GM21528 (cell line): ENCODE measurements around the gene CDYL.

ENCODE experiments used
- ATAC-seq: cut with Tn5 transposase; IDR thresholded peaks from one replicate; pipeline ENCODE4 v1.9.1; 2021; ENCODE audit warnings: mild to moderate bottlenecking, moderate library complexity; ENCODE audit not compliant: unreplicated experiment, low FRiP score

Gene CDYL

GRCh38 chr6:4903751-4904370 lies 127.7 kb downstream of the CDYL start:
- no peak for ATAC-seq

DNA sequence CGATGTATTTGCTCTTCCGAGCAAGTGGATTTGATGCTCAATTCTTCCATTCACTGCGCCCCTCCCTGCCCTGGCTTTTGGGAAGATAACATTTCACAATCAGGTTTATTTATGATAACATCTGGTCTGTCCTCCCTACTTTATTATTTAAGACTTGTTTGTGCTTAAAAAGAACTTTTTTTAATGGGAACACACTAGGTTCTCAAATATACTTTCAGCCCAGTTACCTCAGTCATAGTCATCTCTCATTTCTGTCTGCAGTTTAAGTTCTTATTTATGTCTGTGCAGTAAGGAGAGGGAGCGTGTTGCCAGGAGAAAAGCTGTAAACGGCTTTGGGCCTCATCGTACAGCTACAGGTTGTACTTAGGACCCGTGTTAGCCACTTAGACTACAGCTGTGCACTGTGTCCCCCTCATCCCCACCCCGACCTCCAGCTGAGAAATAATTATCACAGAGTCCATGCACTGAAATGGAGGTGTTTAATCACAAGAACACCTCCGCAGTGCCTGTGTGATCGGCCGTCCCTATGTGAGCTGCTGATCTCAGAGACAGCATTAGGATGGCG lies 128.3 kb downstream of the CDYL start:
- no peak for ATAC-seq

GRCh38 chr6:4905826-4906225 lies 129.6 kb downstream of the CDYL start:
- ATAC-seq, result no peak

GRCh38 chr6:4906293-4907276 lies 130.4 kb downstream of the CDYL start:
- ATAC-seq, result peak; percentile 46

DNA sequence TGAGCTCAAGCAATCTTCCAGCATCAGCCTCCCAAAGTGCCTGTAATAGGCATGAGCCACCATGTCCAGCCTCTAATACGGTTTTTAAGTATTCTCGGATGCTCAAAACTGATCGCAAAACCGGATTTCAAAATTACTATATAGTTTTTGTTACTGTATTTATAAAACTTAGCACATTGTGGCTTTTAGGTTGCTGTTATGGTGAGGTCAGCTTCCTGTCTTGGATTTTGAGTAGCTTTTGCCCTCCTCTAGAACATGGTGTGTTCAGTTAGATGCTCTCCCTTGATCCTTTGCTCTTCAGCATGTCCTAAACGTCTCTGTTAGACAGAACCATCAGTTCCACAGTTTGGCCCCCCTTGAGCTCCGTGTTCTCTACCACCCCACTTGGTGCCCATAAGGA lies 131.4 kb downstream of the CDYL start:
- peak; percentile 48 for ATAC-seq

GRCh38 chr6:4908062-4908461 lies 131.9 kb downstream of the CDYL start:
- no peak for ATAC-seq

DNA sequence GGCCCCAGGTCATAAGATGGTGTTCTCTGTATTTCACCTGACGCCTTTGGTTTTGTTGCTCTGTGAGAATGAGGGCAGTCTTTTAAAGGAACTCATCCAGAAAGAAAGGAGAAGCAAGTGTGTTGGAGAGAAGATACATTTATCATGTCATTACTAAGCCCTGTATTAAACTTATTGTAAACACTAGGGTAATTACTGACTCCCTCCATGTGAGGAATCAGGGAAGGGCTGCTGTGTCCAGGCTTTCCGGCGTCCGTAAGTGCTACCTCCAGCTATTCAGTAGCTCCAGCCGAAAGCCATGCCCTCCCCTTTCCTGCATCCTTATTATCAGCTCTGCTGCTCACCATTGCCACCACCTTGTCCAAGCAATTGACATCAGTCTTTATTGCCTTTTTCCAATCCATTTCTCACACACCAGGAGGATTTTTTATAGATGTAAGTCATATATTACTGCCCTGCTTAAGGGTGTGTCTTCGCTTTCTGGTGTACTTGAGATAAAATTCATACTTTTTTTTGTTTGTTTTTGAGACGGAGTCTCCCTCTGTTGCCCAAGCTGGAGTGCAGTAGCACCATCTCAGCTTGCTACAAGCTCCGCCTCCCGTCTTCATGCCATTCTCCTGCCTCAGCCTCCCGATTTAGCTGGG lies 133.0 kb downstream of the CDYL start:
- no peak for ATAC-seq

GRCh38 chr6:4910037-4910760 lies 134.0 kb downstream of the CDYL start:
- no peak for ATAC-seq

DNA sequence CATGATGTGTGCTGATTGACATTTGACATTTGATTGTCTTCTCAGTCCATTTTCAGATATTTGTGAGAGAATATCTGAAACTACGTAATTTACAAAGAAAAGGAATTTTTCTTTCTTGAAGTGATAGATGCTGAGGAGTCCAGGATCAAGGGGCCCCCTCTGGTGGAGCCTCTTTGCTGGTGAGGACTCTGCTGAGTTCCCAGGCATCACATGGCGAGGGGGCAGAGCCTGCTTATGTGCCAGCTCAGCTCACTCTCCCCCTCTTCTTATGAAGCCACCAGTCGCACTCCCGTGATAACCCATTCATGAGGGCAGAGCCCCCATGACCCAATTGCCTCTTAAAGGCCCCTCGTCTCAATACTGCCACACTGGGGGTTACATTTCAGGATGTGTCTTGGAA lies 136.4 kb downstream of the CDYL start:
- no peak for ATAC-seq

DNA sequence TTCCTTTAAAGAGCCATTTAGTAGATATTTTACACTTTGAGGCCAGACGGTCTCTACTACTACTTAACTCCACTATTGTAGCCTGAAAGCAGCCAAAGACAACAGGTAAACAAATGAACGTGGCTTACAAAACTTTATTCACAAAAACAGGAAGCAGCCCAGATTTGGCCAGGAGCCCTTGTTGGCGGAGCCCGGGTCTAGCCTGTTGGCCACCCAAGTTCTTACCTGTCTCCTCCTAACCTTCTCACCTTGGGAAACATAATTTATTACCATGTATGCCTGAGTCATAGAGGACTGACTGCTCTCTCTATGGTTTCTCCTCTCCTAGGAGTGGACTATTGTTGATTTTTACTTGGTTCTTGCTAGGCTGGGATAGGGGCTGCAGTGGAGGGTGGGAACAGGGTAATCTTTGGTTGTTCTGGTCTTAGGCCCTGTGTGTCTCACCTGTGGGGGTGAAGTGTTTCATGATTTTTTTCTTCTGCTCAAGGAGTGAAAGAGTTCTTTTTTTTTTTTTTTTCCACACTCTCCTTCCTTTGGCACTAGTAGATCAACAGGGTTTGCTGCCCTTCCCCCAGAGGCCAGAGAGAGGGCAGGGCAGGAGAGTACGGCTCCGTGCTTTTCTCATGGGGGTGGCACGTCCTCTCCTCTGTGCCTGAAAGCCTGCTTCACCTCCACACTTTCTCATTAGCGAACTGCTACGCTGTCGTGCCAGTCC lies 137.7 kb downstream of the CDYL start:
- ATAC-seq, result no peak

GRCh38 chr6:4914420-4915159 lies 138.4 kb downstream of the CDYL start:
- no peak for ATAC-seq

DNA sequence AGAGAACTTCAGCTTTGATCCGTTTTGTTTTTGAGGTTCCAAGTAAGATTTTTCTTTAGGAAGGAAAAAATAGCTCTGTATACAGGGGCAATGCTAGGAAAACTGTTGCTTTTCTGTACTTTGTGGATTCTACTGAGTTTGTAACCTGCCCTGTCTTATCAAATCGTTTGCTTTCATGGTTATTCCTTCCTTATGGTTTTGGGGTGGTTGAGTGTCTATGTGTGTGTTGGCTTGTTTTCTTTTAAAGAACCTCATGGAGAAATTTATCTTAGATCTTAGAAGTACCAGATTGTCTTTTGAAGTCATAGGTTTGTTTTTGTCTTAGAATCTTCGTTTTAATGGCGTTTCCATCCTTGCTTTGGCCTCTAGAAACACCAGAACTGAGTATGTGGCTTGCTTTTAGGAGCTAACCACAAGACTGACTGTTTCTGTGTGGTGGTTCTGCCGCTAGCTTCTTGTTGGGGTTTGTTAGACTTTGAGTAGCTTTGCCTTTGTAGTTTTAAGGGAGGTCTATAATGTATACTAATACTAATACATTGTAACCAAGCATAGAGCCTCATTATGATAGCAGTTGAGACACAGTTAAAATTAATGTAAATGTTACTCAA lies 140.9 kb downstream of the CDYL start:
- ATAC-seq, result no peak

- ATAC-seq, result no peak
Observed at GRCh38 chr6:4920914-4921410, 144.8 kb downstream of the CDYL start.

DNA sequence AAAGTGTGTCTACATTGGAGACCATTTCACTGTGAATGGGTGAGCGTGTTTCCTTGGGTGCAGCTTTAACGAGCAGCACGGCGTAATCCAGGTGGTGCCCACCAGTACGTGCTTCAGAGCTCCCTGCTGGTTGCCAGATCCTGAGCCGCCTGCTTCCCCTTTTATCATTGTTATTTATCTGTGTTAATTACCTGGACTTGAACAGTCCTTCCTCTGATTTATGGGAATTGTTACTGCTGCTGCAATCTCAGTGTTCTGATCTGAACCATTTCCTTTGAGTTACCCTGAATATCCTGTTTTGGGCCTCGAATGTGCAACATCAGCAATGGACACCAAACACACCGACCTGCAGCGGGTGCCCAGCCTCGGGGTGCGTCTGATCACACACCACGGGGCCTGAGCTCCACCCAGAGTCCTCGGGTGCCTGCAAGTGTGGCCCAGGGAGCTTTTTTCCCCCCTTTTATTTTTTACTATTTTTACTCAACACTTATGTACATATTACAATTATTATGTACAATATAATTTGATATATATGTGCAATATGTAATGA lies 146.4 kb downstream of the CDYL start:
- no peak for ATAC-seq

DNA sequence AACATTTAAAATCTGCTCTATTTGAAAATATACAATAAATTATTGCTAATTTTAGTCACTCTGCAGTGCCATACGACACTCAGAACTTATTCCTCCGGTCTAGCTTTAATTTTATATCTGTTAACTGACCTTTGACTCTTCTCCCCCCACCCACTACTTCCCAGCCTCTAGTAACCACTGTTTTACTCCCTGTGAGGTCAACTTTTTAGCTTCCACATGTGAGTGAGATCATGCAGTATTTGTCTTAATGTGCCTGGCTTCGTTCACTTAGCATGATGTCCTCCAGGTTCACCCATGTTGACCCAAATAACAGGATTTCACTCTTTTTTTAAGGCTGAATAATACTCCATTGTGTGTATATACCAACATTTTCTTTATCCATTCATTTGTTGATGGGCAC lies 146.9 kb downstream of the CDYL start:
- no peak for ATAC-seq

DNA sequence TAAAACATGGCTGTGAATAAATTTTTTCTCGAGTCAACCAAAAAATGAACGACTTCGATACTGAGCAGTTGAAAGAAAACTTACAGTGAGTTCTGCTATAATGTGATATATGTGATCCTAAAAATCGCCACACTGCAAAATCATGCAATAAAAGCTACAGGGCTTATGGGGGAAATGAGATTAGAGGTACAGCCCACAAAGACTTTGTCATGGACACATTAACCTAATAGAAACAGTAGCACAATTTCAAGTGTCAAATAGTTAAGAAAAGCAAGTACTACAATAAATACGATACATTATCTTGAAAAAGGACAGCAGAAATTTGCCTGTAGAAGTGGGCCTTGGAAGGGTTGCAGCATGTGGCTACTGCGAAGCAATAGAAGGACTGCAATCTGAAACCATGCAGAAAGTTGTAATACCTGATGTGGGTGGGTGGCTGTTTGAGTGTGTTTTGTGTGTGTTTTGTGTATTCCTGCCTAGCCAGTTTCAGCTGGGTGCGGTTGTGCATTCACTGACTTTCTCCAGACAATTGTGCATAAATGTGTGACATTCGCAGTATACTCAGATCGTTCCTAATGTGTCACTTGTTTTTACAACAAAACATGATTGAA lies 148.6 kb downstream of the CDYL start:
- ATAC-seq, result no peak

DNA sequence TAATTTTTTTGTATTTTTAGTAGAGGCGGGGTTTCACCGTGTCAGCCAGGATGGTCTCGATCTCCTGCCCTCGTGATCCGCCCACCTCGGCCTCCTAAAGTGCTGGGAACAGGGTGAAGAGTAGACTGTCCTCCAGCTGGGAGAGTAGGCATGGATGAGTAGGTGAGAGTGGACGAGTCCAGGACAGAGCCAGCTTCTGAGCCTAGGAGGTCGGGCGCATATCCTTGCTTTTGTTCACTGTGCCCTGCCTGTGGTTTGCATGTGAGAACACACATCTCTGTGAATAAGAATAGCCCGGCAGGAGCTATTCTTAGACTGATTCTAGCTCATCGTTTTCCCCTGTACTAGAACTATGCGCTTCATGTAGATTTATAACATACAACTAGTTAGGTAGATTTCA lies 149.4 kb downstream of the CDYL start:
- ATAC-seq, result no peak

- ATAC-seq, result no peak
Observed at GRCh38 chr6:4928426-4928825, 152.2 kb downstream of the CDYL start.
